B cell (primary cell): ENCODE results near the gene TSPAN16. TPM values are rescaled to one million over a fixed set of nuclear protein-coding genes. Genes with fewer than 3 reads are reported as not detected.
A peak's percentile ranks its signal among the peaks of the same experiment; 100 is the strongest.

Experiments
- ATAC-seq: fragments of 200-7000 bp; cut with Tn5 transposase; one replicate; pipeline ENCODE4 v1.10.0; 2021; ENCODE audit warnings: low read depth, mild to moderate bottlenecking, moderate number of reproducible peaks, moderate library complexity
- CTCF ChIA-PET: fragments of 350-600 bp; sonication (Branson Sonifier 250); formaldehyde crosslinking; loops from one replicate; lab custom pipeline; 2021; ENCODE audit warnings: antibody characterized with exemption, inconsistent platforms; lab: Charles Lee
- POLR2A ChIA-PET: fragments of 350-600 bp; sonication (Branson Sonifier 250); formaldehyde crosslinking; loops from one replicate; lab custom pipeline; 2021; ENCODE audit warnings: antibody characterized with exemption; lab: Charles Lee
- DNase-seq: peaks from one replicate; pipeline ENCODE4 v3.0.0; 2013
- H2AFZ ChIP-seq: 2 replicates; pipeline ENCODE4 v1.6.1; 2012; ENCODE audit warnings: mild to moderate bottlenecking, low read depth, low read length; ENCODE audit not compliant: insufficient read depth, poor library complexity, severe bottlenecking
- H3K27ac ChIP-seq, 2 donors: 1 replicate in 1 of 2; 2 replicates in 1 of 2; pipeline ENCODE4 v1.5.1; 2012 to 2013; ENCODE audit warnings: low read length in 2 of 2, mild to moderate bottlenecking in 2 of 2, moderate library complexity in 1 of 2
- H3K27me3 ChIP-seq, 4 experiments: fragments of 200-600 bp in 1 of 4; sonication (generic) in 1 of 4; replicated peaks in 1 of 4; 1 replicate in 2 of 4; 2 replicates in 2 of 4; pipeline versions ENCODE4 v1.6.1 to v1.7.0; 2013 to 2016; ENCODE audit warnings: low read length in 3 of 4, mild to moderate bottlenecking in 2 of 4, mixed read lengths in 1 of 4, moderate library complexity in 1 of 4; ENCODE audit not compliant: insufficient read depth in 4 of 4, control insufficient read depth in 3 of 4; ENCODE audit errors: control extremely low read depth in 1 of 4
- H3K36me3 ChIP-seq, 2 experiments: replicated peaks in 1 of 2; 1 replicate in 1 of 2; 2 replicates in 1 of 2; pipeline versions ENCODE4 v1.6.1 to v1.7.1; 2013; ENCODE audit warnings: low read length in 1 of 2; ENCODE audit not compliant: insufficient read depth in 2 of 2, control insufficient read depth in 1 of 2; ENCODE audit errors: control extremely low read depth in 1 of 2, extremely low read depth in 1 of 2
- H3K4me1 ChIP-seq, 2 donors: fragments of 200-600 bp in 1 of 2; sonication (generic) in 1 of 2; 1 replicate in 1 of 2; 2 replicates in 1 of 2; pipeline versions ENCODE4 v1.5.1 to v1.6.1; 2013 to 2017; ENCODE audit warnings: low read length in 2 of 2; ENCODE audit not compliant: control insufficient read depth in 2 of 2, insufficient read depth in 2 of 2
- H3K4me2 ChIP-seq: replicated peaks from 2 replicates; pipeline ENCODE3; 2012; ENCODE audit warnings: mild to moderate bottlenecking, low read depth, low read length; ENCODE audit not compliant: poor library complexity, severe bottlenecking
- H3K4me3 ChIP-seq, 5 experiments: fragments of 200-600 bp in 1 of 5; sonication (generic) in 1 of 5; 1 replicate in 3 of 5; 2 replicates in 2 of 5; pipeline versions ENCODE4 v1.5.1 to v1.7.0; 2011 to 2016; ENCODE audit warnings: low read length in 4 of 5, mild to moderate bottlenecking in 4 of 5, low read depth in 2 of 5, control low read depth in 1 of 5, moderate library complexity in 1 of 5; ENCODE audit not compliant: insufficient read depth in 1 of 5; ENCODE audit errors: control extremely low read depth in 1 of 5, extremely low read depth in 1 of 5
- H3K79me2 ChIP-seq: fragments of 200-600 bp; sonication (generic); one replicate; pipeline ENCODE4 v1.6.0; 2016; ENCODE audit warnings: low read length; ENCODE audit not compliant: control insufficient read depth, insufficient read depth
- H3K9ac ChIP-seq: fragments of 200-600 bp; sonication (generic); 2 replicates; pipeline ENCODE4 v1.6.1; 2017; ENCODE audit warnings: mild to moderate bottlenecking, low read length, moderate library complexity
- H3K9me3 ChIP-seq, 3 donors: one replicate each; pipeline versions ENCODE4 v1.6.1 to v1.7.1; 2013; ENCODE audit warnings: low read length in 2 of 3; ENCODE audit not compliant: control insufficient read depth in 2 of 3, insufficient read depth in 1 of 3; ENCODE audit errors: control extremely low read depth in 1 of 3
- H4K20me1 ChIP-seq: 2 replicates; pipeline ENCODE4 v1.6.0; 2012; ENCODE audit warnings: mild to moderate bottlenecking, low read length; ENCODE audit not compliant: insufficient read depth, control insufficient read depth, poor library complexity, severe bottlenecking
- H3K27ac Mint-ChIP-seq: one replicate; pipeline ENCODE4 v1.8.0; 2021; ENCODE audit warnings: mixed read lengths
- H3K27me3 Mint-ChIP-seq: one replicate; pipeline ENCODE4 v1.8.0; 2021; ENCODE audit warnings: mixed read lengths
- H3K4me1 Mint-ChIP-seq: one replicate; pipeline ENCODE4 v1.8.0; 2021; ENCODE audit warnings: mixed read lengths
- H3K4me3 Mint-ChIP-seq: one replicate; pipeline ENCODE4 v1.8.0; 2021; ENCODE audit warnings: mixed read lengths
- H3K9me3 Mint-ChIP-seq: one replicate; pipeline ENCODE4 v1.8.0; 2022; ENCODE audit warnings: mixed read lengths; ENCODE audit not compliant: insufficient read depth
- EZH2 ChIP-seq: IDR thresholded peaks from 2 replicates; pipeline ENCODE4 v1.6.1; 2012; ENCODE audit warnings: borderline replicate concordance, low read depth, mild to moderate bottlenecking, moderate library complexity, low read length; ENCODE audit not compliant: insufficient read depth, poor library complexity, severe bottlenecking
- WGBS: methylation state at CpG from one replicate; pipeline ENCODE4 v1.1.5; 2013; ENCODE audit warnings: missing lambda C conversion rate; ENCODE audit not compliant: insufficient coverage; 5-methylcytosine and 5-hydroxymethylcytosine counted together
- intact Hi-C: fragments of 100-400 bp; cut with micrococcal nuclease; formaldehyde crosslinking; loops from one replicate; pipeline ENCODE4 v1.10.0; 2022
- polyA plus RNA-seq: library from polyadenylated mRNA; depleted of rRNA; stranded (reverse); fragments of >200 nt; gene quantifications from 2 replicates; pipeline ENCODE4 v1.2.3, GENCODE V29; 2012
- total RNA-seq, 2 donors: library from RNA; stranded (reverse); fragments of 120-200 nt in 1 of 2; gene quantifications; 1 replicate in 1 of 2; 2 replicates in 1 of 2; pipeline versions ENCODE4 v1.2.3 to v1.2.4, GENCODE V29; 2013 to 2022
- TF ChIP-seq, protein P1 (sequence below): fragments of 200-600 bp; IDR thresholded peaks from one replicate; pipeline ENCODE4 v1.8.0; 2022; ENCODE audit warnings: antibody characterized with exemption, mild to moderate bottlenecking

The TSPAN16 gene
- total and polyA plus RNA-seq, 2 donors (not counting 1 experiment from before 2014, with no cell fraction given) = not detected

DNA sequence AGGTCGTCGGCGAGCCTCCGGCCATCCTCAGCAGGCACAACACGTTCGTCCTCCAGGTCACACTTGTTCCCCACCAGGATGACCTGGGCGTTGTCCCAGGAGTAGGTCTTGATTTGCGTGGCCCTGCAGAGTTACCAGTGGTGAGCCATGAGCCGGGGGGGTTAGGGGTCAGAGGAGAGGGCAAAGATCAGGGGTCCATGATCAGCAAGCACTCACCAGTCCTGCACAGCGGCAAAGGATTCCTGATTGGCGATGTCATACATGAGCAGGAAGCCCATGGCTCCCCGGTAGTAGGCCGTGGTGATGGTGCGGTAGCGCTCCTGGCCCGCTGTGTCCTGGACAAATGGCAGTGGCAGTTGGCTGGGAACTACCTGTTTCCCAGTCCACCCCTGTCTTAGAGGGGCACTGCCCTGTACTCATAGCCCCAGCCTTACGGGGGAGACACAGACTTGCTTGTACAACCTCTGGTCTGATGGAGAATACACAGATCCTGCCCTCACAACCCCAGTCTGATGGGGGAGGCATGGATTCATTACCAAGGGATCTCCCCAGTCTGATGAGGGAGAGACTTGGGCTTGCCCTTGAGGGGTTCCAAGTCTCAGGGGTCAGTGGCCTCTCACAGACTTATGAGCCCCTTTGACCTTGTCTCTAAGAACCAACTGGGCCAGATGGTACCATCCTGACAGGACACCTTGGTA, 39.6 kb downstream of the TSPAN16 start:
- peaks cover 21% of the 10 kb centered on the region for H3K4me1 Mint-ChIP-seq
- no peaks in the 10 kb centered on the region for H4K20me1 ChIP-seq
- POLR2A ChIA-PET = no interaction called here
- H3K36me3 ChIP-seq = peaks cover 6 to 10% of the 10 kb centered on the region in 2 experiments
- H3K27me3 ChIP-seq = no peaks in the 10 kb centered on the region
- H3K27ac Mint-ChIP-seq = no peak overlapping the region
- peaks cover 0 to 13% (median 0%) of the 10 kb centered on the region in 3 donors for H3K9me3 ChIP-seq
- peaks cover 10 to 16% of the 10 kb centered on the region in 2 donors for H3K4me1 ChIP-seq
- no peaks in the 10 kb centered on the region for H3K79me2 ChIP-seq
- WGBS = over 99% methylated on average over 16 of the region's 17 CpGs
- H3K4me2 ChIP-seq = no peak overlapping the region
- ATAC-seq (no peak), DNase-seq (no peak)
- H3K27ac ChIP-seq = no peak overlapping the region
- H2AFZ ChIP-seq = no peak overlapping the region
- intact Hi-C loops = no loop called here
- H3K4me3 Mint-ChIP-seq = no peak overlapping the region
- CTCF ChIA-PET = no interaction called here
- no peaks in the 10 kb centered on the region for H3K9me3 Mint-ChIP-seq
- TF ChIP-seq, protein P1, sequence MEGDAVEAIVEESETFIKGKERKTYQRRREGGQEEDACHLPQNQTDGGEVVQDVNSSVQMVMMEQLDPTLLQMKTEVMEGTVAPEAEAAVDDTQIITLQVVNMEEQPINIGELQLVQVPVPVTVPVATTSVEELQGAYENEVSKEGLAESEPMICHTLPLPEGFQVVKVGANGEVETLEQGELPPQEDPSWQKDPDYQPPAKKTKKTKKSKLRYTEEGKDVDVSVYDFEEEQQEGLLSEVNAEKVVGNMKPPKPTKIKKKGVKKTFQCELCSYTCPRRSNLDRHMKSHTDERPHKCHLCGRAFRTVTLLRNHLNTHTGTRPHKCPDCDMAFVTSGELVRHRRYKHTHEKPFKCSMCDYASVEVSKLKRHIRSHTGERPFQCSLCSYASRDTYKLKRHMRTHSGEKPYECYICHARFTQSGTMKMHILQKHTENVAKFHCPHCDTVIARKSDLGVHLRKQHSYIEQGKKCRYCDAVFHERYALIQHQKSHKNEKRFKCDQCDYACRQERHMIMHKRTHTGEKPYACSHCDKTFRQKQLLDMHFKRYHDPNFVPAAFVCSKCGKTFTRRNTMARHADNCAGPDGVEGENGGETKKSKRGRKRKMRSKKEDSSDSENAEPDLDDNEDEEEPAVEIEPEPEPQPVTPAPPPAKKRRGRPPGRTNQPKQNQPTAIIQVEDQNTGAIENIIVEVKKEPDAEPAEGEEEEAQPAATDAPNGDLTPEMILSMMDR = no peak
- TF ChIP-seq EZH2 = no peak
- H3K9ac ChIP-seq = no peak overlapping the region
- no peak overlapping the region for H3K4me3 ChIP-seq
- no peaks in the 10 kb centered on the region for H3K27me3 Mint-ChIP-seq

- Histone ChIP-seq H3K36me3 (peaks cover 8 to 12% of the 10 kb centered on the region in 2 experiments), H3K4me1 (peaks cover 10 to 16% of the 10 kb centered on the region in 2 donors), H3K79me2 (no peaks in the 10 kb centered on the region), H3K27ac (no peak overlapping the region), H3K4me2 (no peak overlapping the region), H2AFZ (peak overlapping the region; percentile 0), H4K20me1 (no peaks in the 10 kb centered on the region), H3K9me3 (peaks cover 0 to 13% (median 0%) of the 10 kb centered on the region in 3 donors), H3K9ac (no peak overlapping the region), H3K4me3 (peak overlapping the region in 1 of 5 experiments; percentile 11), H3K27me3 (no peaks in the 10 kb centered on the region)
- peaks cover 21% of the 10 kb centered on the region for H3K4me1 Mint-ChIP-seq
- WGBS = 34% methylated on average over 13 of the region's 14 CpGs
- ATAC-seq = no peak
- no peaks in the 10 kb centered on the region for H3K27me3 Mint-ChIP-seq
- TF ChIP-seq EZH2 = no peak
- TF ChIP-seq, protein P1 = no peak
- ChIA-PET POLR2A (interaction anchor here (0.7 kb wide), 2 partner anchors 86 to 1421 kb away, joined by 3 to 9 read pairs; no protein-coding TSS in a partner anchor), CTCF (no interaction called here)
- H3K4me3 Mint-ChIP-seq = no peak overlapping the region
- DNase-seq = peak; percentile 11
- no peaks in the 10 kb centered on the region for H3K9me3 Mint-ChIP-seq
- peak overlapping the region; percentile 46 for H3K27ac Mint-ChIP-seq
- intact Hi-C loops = no loop called here
These were observed 41.1 kb downstream of the TSPAN16 start for GRCh38 chr19:11337080-11337479.
